HFF-Myc (cell line): ENCODE results near the gene DRICH1.
"Not testable (repeated sequence)": the region's sequence is repeated elsewhere in the genome, so short reads cannot be mapped to it uniquely, and the experiment has no call there.

Experiments used
- DNase-seq: peaks from one replicate; pipeline ENCODE4 v3.0.0-alpha.2; 2011; ENCODE audit warnings: low read depth; ENCODE audit errors: extremely low read depth
- H3K4me3 ChIP-seq: replicated peaks from 2 replicates; pipeline ENCODE4 v1.5.1; 2011; ENCODE audit warnings: low read depth, mild to moderate bottlenecking, control low read depth, low read length
- TF ChIP-seq, protein P1 (sequence below): IDR thresholded peaks from 2 replicates; pipeline ENCODE4 v1.5.1; 2012; ENCODE audit warnings: mild to moderate bottlenecking, low read depth, low read length, control low read depth; ENCODE audit errors: missing control alignments

DRICH1 gene

DNA sequence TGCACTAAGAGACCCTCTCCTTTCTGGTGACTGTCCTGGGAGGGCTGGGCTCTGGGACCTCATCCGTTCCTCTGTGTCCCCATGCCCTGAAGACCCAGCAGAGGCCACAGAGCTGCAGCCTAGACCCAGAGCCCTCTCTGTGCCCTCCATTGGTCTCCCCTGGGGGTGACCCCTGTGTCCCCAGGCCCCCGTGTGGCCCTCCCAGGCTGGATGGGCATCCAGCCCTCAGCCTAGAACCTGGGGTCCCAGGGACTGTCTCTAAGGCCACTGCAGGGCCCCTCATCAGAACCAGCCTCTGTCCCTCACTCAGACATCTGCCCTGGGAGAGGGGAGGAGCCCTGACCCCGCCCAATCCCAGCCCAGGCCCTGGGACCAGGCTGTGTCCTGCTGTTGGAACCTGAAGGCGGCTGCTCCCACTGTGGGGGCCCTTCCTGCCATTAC, 57.7 kb downstream of the DRICH1 start:
- DNase-seq: no peak
- H3K4me3 ChIP-seq: no peak overlapping the region
- TF ChIP-seq, protein P1, sequence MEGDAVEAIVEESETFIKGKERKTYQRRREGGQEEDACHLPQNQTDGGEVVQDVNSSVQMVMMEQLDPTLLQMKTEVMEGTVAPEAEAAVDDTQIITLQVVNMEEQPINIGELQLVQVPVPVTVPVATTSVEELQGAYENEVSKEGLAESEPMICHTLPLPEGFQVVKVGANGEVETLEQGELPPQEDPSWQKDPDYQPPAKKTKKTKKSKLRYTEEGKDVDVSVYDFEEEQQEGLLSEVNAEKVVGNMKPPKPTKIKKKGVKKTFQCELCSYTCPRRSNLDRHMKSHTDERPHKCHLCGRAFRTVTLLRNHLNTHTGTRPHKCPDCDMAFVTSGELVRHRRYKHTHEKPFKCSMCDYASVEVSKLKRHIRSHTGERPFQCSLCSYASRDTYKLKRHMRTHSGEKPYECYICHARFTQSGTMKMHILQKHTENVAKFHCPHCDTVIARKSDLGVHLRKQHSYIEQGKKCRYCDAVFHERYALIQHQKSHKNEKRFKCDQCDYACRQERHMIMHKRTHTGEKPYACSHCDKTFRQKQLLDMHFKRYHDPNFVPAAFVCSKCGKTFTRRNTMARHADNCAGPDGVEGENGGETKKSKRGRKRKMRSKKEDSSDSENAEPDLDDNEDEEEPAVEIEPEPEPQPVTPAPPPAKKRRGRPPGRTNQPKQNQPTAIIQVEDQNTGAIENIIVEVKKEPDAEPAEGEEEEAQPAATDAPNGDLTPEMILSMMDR: no peak

DNA sequence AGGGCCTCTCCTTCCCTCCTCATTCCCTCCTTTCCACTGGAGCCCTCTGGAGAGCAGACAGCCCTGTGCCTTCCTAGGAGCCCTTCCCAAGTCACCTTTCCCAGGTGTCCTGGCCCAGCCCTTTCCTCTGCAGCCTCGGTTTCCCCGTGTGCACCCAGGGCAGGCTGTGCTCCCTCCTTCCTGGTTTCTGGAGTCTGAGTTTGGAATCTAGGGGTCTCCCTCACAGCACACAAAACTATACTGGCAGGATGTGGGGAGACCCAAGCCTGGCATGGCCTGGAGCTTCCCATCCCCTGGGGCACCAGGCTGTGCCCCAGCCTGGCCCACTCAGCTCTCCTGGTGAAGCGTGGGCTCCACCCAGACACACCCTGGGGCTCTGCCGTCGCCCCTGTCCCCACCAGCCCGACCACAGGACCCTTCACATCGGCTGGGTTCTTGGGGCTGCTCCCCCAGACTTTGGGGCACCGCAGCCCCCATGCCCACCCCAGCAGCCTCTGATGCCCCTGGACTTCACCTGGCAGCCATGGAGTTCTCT, 58.4 kb downstream of the DRICH1 start:
- not testable (repeated sequence) for H3K4me3 ChIP-seq, DNase-seq

DNA sequence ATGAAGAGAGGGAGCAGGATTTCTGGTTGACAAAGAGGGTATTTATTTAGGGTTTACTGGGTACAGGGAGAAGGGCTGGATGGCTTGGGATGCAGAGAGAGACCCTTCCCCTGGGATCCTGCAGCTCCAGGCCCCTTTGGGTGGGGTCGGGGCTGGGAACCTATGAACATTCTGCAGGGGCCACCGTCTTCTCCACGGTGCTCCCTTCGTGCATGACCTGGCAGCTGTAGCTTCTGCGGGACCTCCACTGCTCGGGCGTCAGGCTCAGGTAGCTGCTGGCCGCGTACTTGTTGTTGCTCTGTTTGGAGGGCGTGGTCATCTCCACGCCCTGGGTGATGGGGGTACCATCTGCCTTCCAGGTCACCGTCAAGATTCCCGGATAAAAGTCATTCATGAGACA, 59.0 kb downstream of the DRICH1 start:
- DNase-seq, H3K4me3 ChIP-seq: not testable (repeated sequence)

DNA sequence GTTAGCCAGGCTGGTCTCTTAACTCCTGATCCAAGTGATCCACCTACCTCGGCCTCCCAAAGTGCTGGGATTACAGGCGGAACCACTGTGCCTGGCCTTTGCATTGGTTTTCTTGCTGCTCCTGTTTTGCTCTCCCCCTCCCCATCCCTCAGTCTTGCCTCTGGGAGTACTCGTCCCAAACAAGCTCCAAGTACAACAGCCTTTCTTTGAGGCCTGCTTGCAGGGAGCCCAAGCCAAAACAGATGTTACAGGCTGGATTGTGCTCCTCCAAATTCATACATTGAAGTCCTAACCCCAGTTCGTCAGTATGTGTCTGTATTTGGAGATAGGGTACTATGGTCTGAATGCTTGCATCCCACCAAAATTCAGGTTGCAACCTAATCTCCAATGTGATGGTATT, 60.6 kb downstream of the DRICH1 start:
- TF ChIP-seq, protein P1: no peak
- no peak overlapping the region for H3K4me3 ChIP-seq
- no peak for DNase-seq

DNA sequence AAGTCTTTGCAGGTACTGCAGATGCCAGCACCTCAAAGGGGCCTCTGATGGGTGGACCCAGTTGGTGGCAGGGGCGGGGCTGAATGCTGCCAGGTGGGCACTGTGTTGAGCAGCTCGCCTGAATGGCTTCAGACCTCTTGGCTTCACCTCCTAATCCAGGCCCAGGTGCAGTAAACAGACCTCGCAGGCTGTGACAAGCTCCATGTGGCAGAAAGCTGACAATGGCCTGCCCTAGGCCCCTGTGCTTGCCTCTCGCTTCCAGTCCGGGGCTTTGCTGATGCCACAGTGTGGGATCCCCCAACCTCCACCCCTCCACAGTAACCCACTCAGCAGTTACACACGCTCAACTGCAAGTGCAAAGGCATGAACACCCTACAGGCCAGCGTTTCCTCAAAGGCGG, 61.4 kb downstream of the DRICH1 start:
- H3K4me3 ChIP-seq: no peak overlapping the region
- DNase-seq: no peak
- TF ChIP-seq, protein P1: no peak

DNA sequence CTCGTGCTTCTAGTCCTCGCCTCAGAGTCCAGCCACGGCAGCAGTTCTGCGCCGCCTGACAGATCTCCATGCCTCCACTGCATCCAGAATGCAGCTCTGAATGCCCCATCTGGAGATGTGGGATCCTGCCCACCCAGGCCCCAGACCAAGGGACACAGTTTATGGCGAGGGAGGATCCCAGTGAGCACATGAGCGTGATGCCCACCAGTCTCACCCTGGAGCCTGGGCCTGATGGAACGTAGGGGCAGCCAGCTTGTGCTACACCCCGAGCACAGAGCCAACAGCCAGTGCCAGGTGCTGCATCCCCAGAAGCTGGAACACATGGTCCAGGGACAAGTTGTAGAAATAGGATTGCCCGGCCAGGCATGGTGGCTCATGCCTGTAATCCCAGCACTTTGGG, 62.4 kb downstream of the DRICH1 start:
- TF ChIP-seq, protein P1: no peak
- H3K4me3 ChIP-seq: no peak overlapping the region
- DNase-seq: no peak

DNA sequence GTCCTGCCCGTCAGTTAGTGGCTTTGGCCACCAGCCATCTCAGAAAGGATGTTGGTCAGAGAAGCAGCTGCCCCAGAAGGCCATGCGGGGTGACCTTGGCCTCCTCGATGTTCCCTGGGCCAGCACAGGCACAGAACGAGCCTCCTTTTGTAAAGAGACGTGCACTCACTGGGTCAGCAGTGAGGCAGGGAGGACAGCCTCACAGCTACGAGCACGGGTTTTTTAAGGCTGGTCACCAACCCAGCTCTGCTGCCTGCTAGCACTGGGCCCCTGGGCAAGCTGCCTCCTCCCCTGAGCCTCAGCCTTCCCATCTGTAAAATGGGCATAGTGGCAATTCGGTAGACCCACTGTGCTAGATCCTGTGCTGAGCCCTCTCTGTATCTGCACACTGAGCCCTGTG, 62.8 kb downstream of the DRICH1 start:
- no peak overlapping the region for H3K4me3 ChIP-seq
- DNase-seq: no peak
- TF ChIP-seq, protein P1: no peak

DNA sequence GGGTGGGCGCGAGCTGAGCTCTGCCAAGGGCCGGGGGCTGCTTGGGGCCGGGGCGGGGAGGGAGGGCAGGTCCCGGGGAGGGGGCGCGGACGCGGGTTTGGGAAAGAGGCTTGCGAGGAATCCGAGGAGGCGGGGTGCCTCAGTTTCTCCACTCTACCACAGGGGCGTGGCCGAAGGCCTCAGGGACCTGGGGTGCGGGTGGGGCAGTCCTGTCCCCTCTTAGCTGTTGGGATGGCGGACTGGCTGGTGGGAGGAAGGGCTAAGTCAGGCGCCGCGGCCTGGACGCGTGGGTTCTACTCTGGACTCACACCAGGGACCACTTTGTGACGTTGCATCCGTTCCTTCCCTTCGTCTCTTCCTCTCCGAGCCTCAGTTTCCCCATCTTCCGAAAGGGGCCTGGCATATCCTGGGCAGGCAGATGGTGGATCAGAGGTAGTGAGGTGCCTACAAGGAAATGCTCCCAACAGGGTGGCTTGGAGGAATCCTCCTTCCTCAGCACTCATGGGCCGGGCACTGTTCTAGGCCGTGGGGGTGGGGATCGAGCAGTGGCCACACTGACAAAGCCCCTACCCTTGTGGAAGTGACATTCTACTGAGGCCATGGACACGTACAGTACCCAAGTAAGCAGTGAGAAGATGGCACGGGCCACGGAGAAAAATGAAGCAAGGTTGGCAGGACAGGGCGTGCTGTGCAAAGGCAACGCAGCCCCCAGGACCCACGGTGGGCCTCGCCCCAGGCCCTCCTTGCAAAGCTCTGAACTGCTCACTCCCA, 65.2 kb downstream of the DRICH1 start:
- no peak for DNase-seq
- TF ChIP-seq, protein P1: no peak
- no peak overlapping the region for H3K4me3 ChIP-seq
